HepG2 (cell line): ENCODE results near the gene CAND2.

Source experiments
- TF ChIP-seq, protein P1 (sequence below): sonication (generic); formaldehyde crosslinking; IDR thresholded peaks from 2 replicates; pipeline ENCODE4 v1.4.0; 2020; ENCODE audit warnings: missing genetic modification reagents
- TF ChIP-seq, protein P2 (sequence below): sonication (generic); formaldehyde crosslinking; IDR thresholded peaks from 2 replicates; pipeline ENCODE4 v1.4.0; 2020; ENCODE audit warnings: missing genetic modification reagents, borderline replicate concordance

DNA sequence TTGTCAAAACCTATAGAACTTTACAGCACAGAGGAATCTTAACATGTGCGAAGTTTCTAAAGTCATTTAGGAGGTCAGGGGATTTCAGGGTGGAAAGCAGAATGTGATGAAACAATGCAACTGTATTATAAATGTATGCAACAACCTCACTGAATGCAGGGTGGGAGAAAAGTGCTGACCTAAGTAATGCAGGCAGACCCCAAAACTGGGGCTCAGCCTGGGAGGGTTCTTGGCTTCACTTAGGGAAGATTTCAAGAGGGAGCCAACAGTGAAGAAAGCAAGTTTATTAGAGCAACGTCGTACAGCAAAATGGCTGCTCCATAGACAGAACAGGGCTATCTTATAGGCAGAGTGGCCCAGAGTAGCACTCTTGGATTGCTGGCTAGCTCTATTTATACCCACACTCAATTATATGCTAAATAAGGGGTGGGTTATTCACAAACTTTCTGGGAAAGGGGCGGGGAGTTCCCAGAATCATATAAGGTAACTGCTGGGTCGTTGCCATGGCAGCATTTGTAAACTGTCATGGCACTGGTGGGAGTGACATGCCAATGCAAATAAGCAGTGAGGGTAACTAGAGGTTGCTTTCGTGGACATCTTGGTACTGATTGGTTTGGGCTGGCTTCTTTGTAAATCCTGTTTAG is 14.2 kb upstream of the CAND2 start:
- TF ChIP-seq, protein P1, sequence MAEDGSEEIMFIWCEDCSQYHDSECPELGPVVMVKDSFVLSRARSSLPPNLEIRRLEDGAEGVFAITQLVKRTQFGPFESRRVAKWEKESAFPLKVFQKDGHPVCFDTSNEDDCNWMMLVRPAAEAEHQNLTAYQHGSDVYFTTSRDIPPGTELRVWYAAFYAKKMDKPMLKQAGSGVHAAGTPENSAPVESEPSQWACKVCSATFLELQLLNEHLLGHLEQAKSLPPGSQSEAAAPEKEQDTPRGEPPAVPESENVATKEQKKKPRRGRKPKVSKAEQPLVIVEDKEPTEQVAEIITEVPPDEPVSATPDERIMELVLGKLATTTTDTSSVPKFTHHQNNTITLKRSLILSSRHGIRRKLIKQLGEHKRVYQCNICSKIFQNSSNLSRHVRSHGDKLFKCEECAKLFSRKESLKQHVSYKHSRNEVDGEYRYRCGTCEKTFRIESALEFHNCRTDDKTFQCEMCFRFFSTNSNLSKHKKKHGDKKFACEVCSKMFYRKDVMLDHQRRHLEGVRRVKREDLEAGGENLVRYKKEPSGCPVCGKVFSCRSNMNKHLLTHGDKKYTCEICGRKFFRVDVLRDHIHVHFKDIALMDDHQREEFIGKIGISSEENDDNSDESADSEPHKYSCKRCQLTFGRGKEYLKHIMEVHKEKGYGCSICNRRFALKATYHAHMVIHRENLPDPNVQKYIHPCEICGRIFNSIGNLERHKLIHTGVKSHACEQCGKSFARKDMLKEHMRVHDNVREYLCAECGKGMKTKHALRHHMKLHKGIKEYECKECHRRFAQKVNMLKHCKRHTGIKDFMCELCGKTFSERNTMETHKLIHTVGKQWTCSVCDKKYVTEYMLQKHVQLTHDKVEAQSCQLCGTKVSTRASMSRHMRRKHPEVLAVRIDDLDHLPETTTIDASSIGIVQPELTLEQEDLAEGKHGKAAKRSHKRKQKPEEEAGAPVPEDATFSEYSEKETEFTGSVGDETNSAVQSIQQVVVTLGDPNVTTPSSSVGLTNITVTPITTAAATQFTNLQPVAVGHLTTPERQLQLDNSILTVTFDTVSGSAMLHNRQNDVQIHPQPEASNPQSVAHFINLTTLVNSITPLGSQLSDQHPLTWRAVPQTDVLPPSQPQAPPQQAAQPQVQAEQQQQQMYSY (CRISPR knock-in tag) = no peak
- TF ChIP-seq, protein P2, sequence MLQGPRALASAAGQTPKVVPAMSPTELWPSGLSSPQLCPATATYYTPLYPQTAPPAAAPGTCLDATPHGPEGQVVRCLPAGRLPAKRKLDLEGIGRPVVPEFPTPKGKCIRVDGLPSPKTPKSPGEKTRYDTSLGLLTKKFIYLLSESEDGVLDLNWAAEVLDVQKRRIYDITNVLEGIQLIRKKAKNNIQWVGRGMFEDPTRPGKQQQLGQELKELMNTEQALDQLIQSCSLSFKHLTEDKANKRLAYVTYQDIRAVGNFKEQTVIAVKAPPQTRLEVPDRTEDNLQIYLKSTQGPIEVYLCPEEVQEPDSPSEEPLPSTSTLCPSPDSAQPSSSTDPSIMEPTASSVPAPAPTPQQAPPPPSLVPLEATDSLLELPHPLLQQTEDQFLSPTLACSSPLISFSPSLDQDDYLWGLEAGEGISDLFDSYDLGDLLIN (CRISPR knock-in tag) = no peak
